ENCODE results near the gene NCL.

Gene NCL

GRCh38 chr2:231415029-231415428 is 49.3 kb downstream of the NCL start:
- TF ChIP-seq CTCF (conservative IDR thresholded peaks at IDR 0.05; ENCODE audit: low read length): no peak
- no peak for TF ChIP-seq EZH2phosphoT487 (IDR thresholded peaks at IDR 0.05; ENCODE audit: borderline replicate concordance)
- no peaks in the 10 kb centered on the region for H4K20me1 ChIP-seq (ENCODE audit: insufficient read depth, low read length, poor library complexity, severe bottlenecking)
- no peak overlapping the region for H3K4me3 ChIP-seq (ENCODE audit: low read length, poor library complexity, severe bottlenecking)
- no peaks in the 10 kb centered on the region for H3K4me1 ChIP-seq (ENCODE audit: insufficient read depth, low read length, poor library complexity, severe bottlenecking)
- no peaks in the 10 kb centered on the region for H3K9me2 ChIP-seq (replicated peaks; ENCODE audit: low read depth, low read length)
- H3K9ac ChIP-seq (ENCODE audit: low read depth, low read length, poor library complexity, severe bottlenecking): no peak overlapping the region
- no peaks in the 10 kb centered on the region for H3F3A ChIP-seq (ENCODE audit: low read depth)
- H3K36me3 ChIP-seq (ENCODE audit: insufficient read depth, low read length): no peaks in the 10 kb centered on the region
- H3K79me2 ChIP-seq (ENCODE audit: insufficient read depth, low read length): no peaks in the 10 kb centered on the region
- peaks cover 7% of the 10 kb centered on the region; the same call in 1 of the 2 replicates for H3K9me3 ChIP-seq (ENCODE audit: insufficient read depth, low read depth, low read length)
- no peaks in the 10 kb centered on the region for H3K27me3 ChIP-seq (ENCODE audit: insufficient read depth, low read length, poor library complexity, severe bottlenecking)
- no peak overlapping the region for H3K4me2 ChIP-seq (ENCODE audit: low read depth, low read length, poor library complexity, severe bottlenecking)
- no peak overlapping the region for H2AFZ ChIP-seq (ENCODE audit: low read length)

DNA sequence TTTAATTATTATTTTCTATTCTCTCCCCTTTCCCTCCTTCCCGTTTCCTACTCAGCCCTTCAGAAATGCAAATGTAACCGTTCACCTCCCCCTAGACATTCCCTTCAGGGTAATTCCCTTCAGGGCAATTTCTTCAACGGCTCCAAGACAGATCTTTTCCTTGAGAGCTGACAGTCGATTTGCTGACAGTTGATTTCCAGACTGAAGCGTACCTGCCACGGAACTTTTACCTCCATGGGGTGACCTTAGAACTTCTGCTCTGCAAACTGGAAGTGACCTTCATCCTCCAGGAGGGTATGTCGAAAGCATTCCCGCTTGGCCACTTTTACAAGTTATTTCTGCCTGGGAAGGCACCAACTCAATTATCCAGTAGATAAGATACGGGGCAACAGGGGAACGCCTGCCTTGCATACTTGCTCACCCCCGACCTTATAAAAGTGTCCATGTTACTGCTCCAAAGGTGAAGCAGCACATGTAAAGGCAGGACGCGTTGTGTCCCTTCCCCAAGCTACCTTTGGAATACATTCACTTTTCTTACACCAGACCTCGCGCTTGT is 50.3 kb downstream of the NCL start:
- Histone ChIP-seq H3K9ac (ENCODE audit: low read depth, low read length, poor library complexity, severe bottlenecking) (no peak overlapping the region), H3K4me3 (ENCODE audit: low read length, poor library complexity, severe bottlenecking) (no peak overlapping the region), H3F3A (ENCODE audit: low read depth) (no peaks in the 10 kb centered on the region)

GRCh38 chr2:231413456-231413855 is 50.8 kb downstream of the NCL start:
- Histone ChIP-seq H3K9me2 (replicated peaks; ENCODE audit: low read depth, low read length) (no peaks in the 10 kb centered on the region), H3K79me2 (ENCODE audit: insufficient read depth, low read length) (no peaks in the 10 kb centered on the region), H4K20me1 (ENCODE audit: insufficient read depth, low read length, poor library complexity, severe bottlenecking) (no peaks in the 10 kb centered on the region), H3K4me2 (ENCODE audit: low read depth, low read length, poor library complexity, severe bottlenecking) (no peak overlapping the region), H3K27me3 (ENCODE audit: insufficient read depth, low read length, poor library complexity, severe bottlenecking) (no peaks in the 10 kb centered on the region), H2AFZ (ENCODE audit: low read length) (no peak overlapping the region), H3K9me3 (ENCODE audit: insufficient read depth, low read depth, low read length) (peaks cover 9% of the 10 kb centered on the region; the same call in 1 of the 2 replicates), H3K36me3 (ENCODE audit: insufficient read depth, low read length) (no peaks in the 10 kb centered on the region), H3K4me3 (ENCODE audit: low read length, poor library complexity, severe bottlenecking) (no peak overlapping the region), H3K9ac (ENCODE audit: low read depth, low read length, poor library complexity, severe bottlenecking) (no peak overlapping the region), H3K4me1 (ENCODE audit: insufficient read depth, low read length, poor library complexity, severe bottlenecking) (no peaks in the 10 kb centered on the region), H3F3A (ENCODE audit: low read depth) (no peaks in the 10 kb centered on the region)
- no peak for TF ChIP-seq EZH2phosphoT487 (IDR thresholded peaks at IDR 0.05; ENCODE audit: borderline replicate concordance)
- no peak for TF ChIP-seq CTCF (conservative IDR thresholded peaks at IDR 0.05; ENCODE audit: low read length)

More for the DNA sequence above, 50.3 kb downstream of the NCL start:
- Histone ChIP-seq H3K9me3 (ENCODE audit: insufficient read depth, low read depth, low read length) (peaks cover 9% of the 10 kb centered on the region; the same call in 1 of the 2 replicates), H3K4me1 (ENCODE audit: insufficient read depth, low read length, poor library complexity, severe bottlenecking) (no peaks in the 10 kb centered on the region), H3K36me3 (ENCODE audit: insufficient read depth, low read length) (no peaks in the 10 kb centered on the region), H3K79me2 (ENCODE audit: insufficient read depth, low read length) (no peaks in the 10 kb centered on the region), H3K4me2 (ENCODE audit: low read depth, low read length, poor library complexity, severe bottlenecking) (no peak overlapping the region), H3K9me2 (replicated peaks; ENCODE audit: low read depth, low read length) (no peaks in the 10 kb centered on the region), H4K20me1 (ENCODE audit: insufficient read depth, low read length, poor library complexity, severe bottlenecking) (no peaks in the 10 kb centered on the region), H2AFZ (ENCODE audit: low read length) (no peak overlapping the region), H3K27me3 (ENCODE audit: insufficient read depth, low read length, poor library complexity, severe bottlenecking) (no peaks in the 10 kb centered on the region)
- TF ChIP-seq CTCF (conservative IDR thresholded peaks at IDR 0.05; ENCODE audit: low read length): no peak
- TF ChIP-seq EZH2phosphoT487 (IDR thresholded peaks at IDR 0.05; ENCODE audit: borderline replicate concordance): no peak

Data from Loucy (cell line).